SK-N-SH (cell line): ENCODE measurements around the gene USP14. TPM values are rescaled to one million over a fixed set of nuclear protein-coding genes. Genes with fewer than 3 reads are reported as not detected.

Experiments used
- CTCF ChIA-PET: fragments of 300-600, 350-600 bp; formaldehyde crosslinking; extraction: SDS; loops from one replicate; lab custom pipeline; 2021; lab: Yijun Ruan, JAX
- POLR2A ChIA-PET: fragments of 350-600 bp; sonication (Branson Sonifier 250); formaldehyde crosslinking; extraction: SDS; loops from one replicate; lab custom pipeline; 2020; ENCODE audit warnings: antibody characterized with exemption, inconsistent platforms; lab: Yijun Ruan, JAX
- DNase-seq: peaks from one replicate; pipeline ENCODE4 v3.0.0; 2012
- H2AFZ ChIP-seq: fragments of 200-600 bp; sonication (generic); 2 replicates; pipeline ENCODE4 v1.8.1; 2016; ENCODE audit warnings: antibody characterized with exemption, mild to moderate bottlenecking, low read depth
- H3F3A ChIP-seq: fragments of 200-600 bp; sonication (generic); replicated peaks from 2 replicates; pipeline ENCODE3; 2016; ENCODE audit warnings: antibody characterized with exemption, mild to moderate bottlenecking; ENCODE audit not compliant: insufficient read depth
- H3K27ac ChIP-seq, 2 experiments: fragments of 200-500 bp in 1 of 2; fragments of 200-600 bp in 1 of 2; sonication (Bioruptor generic) in 1 of 2; sonication (generic), shearing (Covaris generic) in 1 of 2; 2 replicates each; pipeline versions ENCODE4 v1.5.1 to v1.6.1; 2014 to 2016; ENCODE audit warnings: low read depth in 2 of 2, inconsistent platforms in 1 of 2, low read length in 1 of 2, mild to moderate bottlenecking in 1 of 2, mixed read lengths in 1 of 2
- H3K27me3 ChIP-seq: fragments of 200-600 bp; sonication (generic), shearing (Covaris generic); 2 replicates; pipeline ENCODE4 v1.6.1; 2016; ENCODE audit warnings: mixed run types; ENCODE audit not compliant: insufficient read depth
- H3K36me3 ChIP-seq, 2 experiments: fragments of 200-500 bp in 1 of 2; fragments of 200-600 bp in 1 of 2; sonication (Bioruptor generic) in 1 of 2; sonication (generic) in 1 of 2; replicated peaks in 1 of 2; 2 replicates each; pipeline versions ENCODE3 to v1.5.1; 2014 to 2016; ENCODE audit warnings: low read length in 1 of 2, mild to moderate bottlenecking in 1 of 2; ENCODE audit not compliant: insufficient read depth in 2 of 2, control insufficient read depth in 1 of 2
- H3K4me1 ChIP-seq, 2 experiments: fragments of 200-500 bp in 1 of 2; fragments of 200-600 bp in 1 of 2; sonication (Bioruptor generic) in 1 of 2; sonication (generic), shearing (Covaris generic) in 1 of 2; 2 replicates each; pipeline versions ENCODE4 v1.5.1 to v1.6.1; 2014 to 2016; ENCODE audit warnings: low read depth in 1 of 2, low read length in 1 of 2, mixed run types in 1 of 2; ENCODE audit not compliant: insufficient read depth in 2 of 2, control insufficient read depth in 1 of 2
- H3K4me2 ChIP-seq: fragments of 200-600 bp; sonication (generic), shearing (Covaris generic); 2 replicates; pipeline ENCODE4 v1.6.1; 2017; ENCODE audit warnings: mixed run types
- H3K4me3 ChIP-seq, 2 experiments: fragments of 200-500 bp in 1 of 2; fragments of 200-600 bp in 1 of 2; sonication (Bioruptor generic) in 1 of 2; sonication (generic), shearing (Covaris generic) in 1 of 2; 2 replicates each; pipeline versions ENCODE4 v1.5.1 to v1.8.1; 2014 to 2016; ENCODE audit warnings: low read depth in 2 of 2, inconsistent platforms in 1 of 2, low read length in 1 of 2, mild to moderate bottlenecking in 1 of 2, mixed read lengths in 1 of 2, moderate library complexity in 1 of 2
- H3K79me2 ChIP-seq: fragments of 200-600 bp; sonication (generic); 2 replicates; pipeline ENCODE4 v1.8.1; 2017; ENCODE audit warnings: mild to moderate bottlenecking; ENCODE audit not compliant: insufficient read depth
- H3K9ac ChIP-seq: fragments of 200-600 bp; sonication (generic); 2 replicates; pipeline ENCODE4 v1.6.1; 2017; ENCODE audit warnings: mixed run types
- H3K9me2 ChIP-seq: fragments of 200-600 bp; sonication (generic); 2 replicates; pipeline ENCODE4 v1.6.1; 2017; ENCODE audit warnings: mixed run types
- H3K9me3 ChIP-seq: fragments of 200-600 bp; sonication (generic); 2 replicates; pipeline ENCODE4 v1.6.1; 2017; ENCODE audit warnings: mixed run types, mild to moderate bottlenecking, moderate library complexity
- H4K20me1 ChIP-seq: fragments of 200-600 bp; sonication (generic); 2 replicates; pipeline ENCODE4 v1.6.1; 2017; ENCODE audit warnings: mild to moderate bottlenecking, mixed run types; ENCODE audit not compliant: insufficient read depth
- CHD2 ChIP-seq: fragments of 150-350 bp; IDR thresholded peaks from 2 replicates; pipeline ENCODE4 v1.6.1; 2018; ENCODE audit warnings: low read length; ENCODE audit not compliant: partially characterized antibody
- ELF1 ChIP-seq: IDR thresholded peaks from 2 replicates; pipeline ENCODE4 v1.4.0; 2012
- EZH2phosphoT487 ChIP-seq: fragments of 200-600 bp; sonication (generic); IDR thresholded peaks from 2 replicates; pipeline ENCODE4 v1.6.1; 2017; ENCODE audit warnings: low read depth, mixed run types, mild to moderate bottlenecking, antibody characterized with exemption, moderate library complexity, borderline replicate concordance
- FOSL2 ChIP-seq: IDR thresholded peaks from 2 replicates; pipeline ENCODE4 v1.4.0; 2012; ENCODE audit warnings: low read depth, mild to moderate bottlenecking, moderate library complexity, borderline replicate concordance
- FOXJ3 ChIP-seq: sonication (generic); formaldehyde crosslinking; IDR thresholded peaks from 2 replicates; pipeline ENCODE4 v1.5.1; 2020; ENCODE audit warnings: mild to moderate bottlenecking, missing genetic modification reagents
- FOXM1 ChIP-seq: IDR thresholded peaks from 2 replicates; pipeline ENCODE4 v1.4.0; 2012; ENCODE audit warnings: low read depth, mild to moderate bottlenecking
- GATA2 ChIP-seq: sonication (generic); formaldehyde crosslinking; IDR thresholded peaks from 2 replicates; pipeline ENCODE4 v1.5.0; 2020; ENCODE audit warnings: mild to moderate bottlenecking, missing genetic modification reagents
- RAD21 ChIP-seq: IDR thresholded peaks from 2 replicates; pipeline ENCODE4 v1.6.1; 2012; ENCODE audit warnings: mild to moderate bottlenecking, low read length
- RCOR1 ChIP-seq: fragments of 150-350 bp; IDR thresholded peaks from 2 replicates; pipeline ENCODE4 v1.6.1; 2017; ENCODE audit warnings: antibody characterized with exemption, low read length
- RXRA ChIP-seq: IDR thresholded peaks from 2 replicates; pipeline ENCODE4 v1.4.0; 2012; ENCODE audit warnings: low read depth, mild to moderate bottlenecking, borderline replicate concordance
- YY1 ChIP-seq: IDR thresholded peaks from 2 replicates; pipeline ENCODE4 v1.4.0; 2012; ENCODE audit warnings: low read depth, mild to moderate bottlenecking
- WGBS: methylation state at CpG from one replicate; pipeline ENCODE4 v1.1.6; 2017; ENCODE audit warnings: low lambda C conversion rate; 5-methylcytosine and 5-hydroxymethylcytosine counted together
- polyA plus RNA-seq, 3 experiments: library from polyadenylated mRNA; depleted of rRNA; stranded (reverse); fragments of >200 nt; gene quantifications; 2 replicates each; pipeline ENCODE4 v1.2.3, GENCODE V29; 2012
- TF ChIP-seq, protein P1 (sequence below): IDR thresholded peaks from 2 replicates; pipeline ENCODE4; 2012
- TF ChIP-seq, protein P2 (sequence below): fragments of 150-350 bp; IDR thresholded peaks from 2 replicates; pipeline ENCODE4 v1.6.1; 2017; ENCODE audit warnings: antibody characterized with exemption, low read length, low read depth, borderline replicate concordance
- TF ChIP-seq, protein P3 (sequence below): fragments of 150-350 bp; IDR thresholded peaks from 2 replicates; pipeline ENCODE4 v1.6.1; 2016; ENCODE audit warnings: mild to moderate bottlenecking, low read depth, low read length

The USP14 gene
- polyA plus RNA-seq, 1 of the 3 experiments (the other 2 are of a cell fraction), result 22.0 TPM

DNA sequence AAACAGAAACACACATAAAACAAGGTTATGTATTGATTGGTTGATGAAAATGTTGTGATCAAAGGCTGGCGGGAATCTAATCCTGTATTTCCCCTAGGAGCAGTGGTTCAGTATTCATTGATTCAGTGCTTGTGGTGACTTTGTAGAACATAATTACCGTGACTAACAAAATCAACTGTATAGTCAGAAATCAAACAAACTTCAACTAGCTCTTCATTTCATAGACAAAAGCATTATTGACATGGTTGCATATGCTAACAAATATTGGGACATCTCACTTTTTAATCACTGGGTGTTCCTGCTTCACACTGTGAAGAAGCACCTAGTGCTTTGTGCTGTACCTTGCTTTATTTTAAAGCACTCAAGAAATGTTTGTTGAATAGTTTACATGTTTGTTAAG lies 41.4 kb downstream of the USP14 start:
- Histone ChIP-seq H3K4me2 (no peak overlapping the region), H3K9me2 (no peaks in the 10 kb centered on the region), H4K20me1 (no peaks in the 10 kb centered on the region), H3F3A (no peaks in the 10 kb centered on the region), H3K9ac (no peak overlapping the region), H2AFZ (no peak overlapping the region), H3K4me3 (no peak overlapping the region), H3K36me3 (peaks cover 77 to 79% of the 10 kb centered on the region in 2 experiments), H3K27ac (no peak overlapping the region), H3K79me2 (peaks cover 10% of the 10 kb centered on the region), H3K4me1 (no peaks in the 10 kb centered on the region), H3K9me3 (no peaks in the 10 kb centered on the region), H3K27me3 (no peaks in the 10 kb centered on the region)
- TF ChIP-seq, protein P1, sequence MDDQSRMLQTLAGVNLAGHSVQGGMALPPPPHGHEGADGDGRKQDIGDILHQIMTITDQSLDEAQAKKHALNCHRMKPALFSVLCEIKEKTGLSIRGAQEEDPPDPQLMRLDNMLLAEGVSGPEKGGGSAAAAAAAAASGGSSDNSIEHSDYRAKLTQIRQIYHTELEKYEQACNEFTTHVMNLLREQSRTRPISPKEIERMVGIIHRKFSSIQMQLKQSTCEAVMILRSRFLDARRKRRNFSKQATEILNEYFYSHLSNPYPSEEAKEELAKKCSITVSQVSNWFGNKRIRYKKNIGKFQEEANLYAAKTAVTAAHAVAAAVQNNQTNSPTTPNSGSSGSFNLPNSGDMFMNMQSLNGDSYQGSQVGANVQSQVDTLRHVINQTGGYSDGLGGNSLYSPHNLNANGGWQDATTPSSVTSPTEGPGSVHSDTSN, result no peak
- TF ChIP-seq GATA2 (CRISPR knock-in tag), result no peak
- no peak for TF ChIP-seq FOXJ3
- TF ChIP-seq RXRA, result no peak
- no peak for TF ChIP-seq RAD21
- no peak for TF ChIP-seq FOSL2
- TF ChIP-seq CHD2, result no peak
- TF ChIP-seq, protein P2, sequence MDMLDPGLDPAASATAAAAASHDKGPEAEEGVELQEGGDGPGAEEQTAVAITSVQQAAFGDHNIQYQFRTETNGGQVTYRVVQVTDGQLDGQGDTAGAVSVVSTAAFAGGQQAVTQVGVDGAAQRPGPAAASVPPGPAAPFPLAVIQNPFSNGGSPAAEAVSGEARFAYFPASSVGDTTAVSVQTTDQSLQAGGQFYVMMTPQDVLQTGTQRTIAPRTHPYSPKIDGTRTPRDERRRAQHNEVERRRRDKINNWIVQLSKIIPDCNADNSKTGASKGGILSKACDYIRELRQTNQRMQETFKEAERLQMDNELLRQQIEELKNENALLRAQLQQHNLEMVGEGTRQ, result no peak
- ChIA-PET CTCF (interaction anchor here (1.6 kb wide), 1 partner anchor 12 kb away, joined by 5 read pairs; no protein-coding TSS in a partner anchor), POLR2A (no interaction called here)
- 88% methylated on average over 2 of the region's 2 CpGs for WGBS
- no peak for DNase-seq

DNA sequence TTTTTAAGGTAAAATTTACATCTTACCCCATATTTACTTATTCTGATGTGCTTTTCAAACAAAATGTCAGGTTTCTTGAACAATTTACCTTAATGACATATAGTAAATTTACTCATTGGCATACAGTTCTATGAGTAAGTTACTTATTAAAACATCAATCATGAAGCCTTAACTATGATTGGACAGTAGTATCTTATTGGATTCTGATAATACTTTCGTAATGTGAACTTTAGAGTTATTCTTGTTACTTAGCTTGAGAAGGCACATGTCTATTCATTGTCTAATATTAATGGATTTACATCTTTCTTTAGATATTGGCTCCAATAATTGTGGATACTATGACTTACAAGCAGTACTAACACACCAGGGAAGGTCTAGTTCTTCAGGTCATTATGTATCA lies 51.7 kb downstream of the USP14 start:
- no peak overlapping the region for H2AFZ ChIP-seq
- ChIA-PET CTCF (interaction anchor here (1.5 kb wide), 1 partner anchor 8 kb away, joined by 4 read pairs; no protein-coding TSS in a partner anchor), POLR2A (no interaction called here)
- no peak overlapping the region for H3K4me3 ChIP-seq
- no peaks in the 10 kb centered on the region for H3K9me3 ChIP-seq
- no peaks in the 10 kb centered on the region for H3K27me3 ChIP-seq
- no peak for DNase-seq
- H3K4me2 ChIP-seq, result no peak overlapping the region
- H3K36me3 ChIP-seq, result peaks cover 75 to 84% of the 10 kb centered on the region in 2 experiments
- peaks cover 19% of the 10 kb centered on the region for H3F3A ChIP-seq
- peaks cover 25% of the 10 kb centered on the region for H3K79me2 ChIP-seq
- H3K9me2 ChIP-seq, result no peaks in the 10 kb centered on the region
- no peak for TF ChIP-seq FOXM1
- TF ChIP-seq ELF1, result no peak
- no peak for TF ChIP-seq EZH2phosphoT487
- no peak for TF ChIP-seq RAD21
- TF ChIP-seq YY1, result no peak
- TF ChIP-seq, protein P3, sequence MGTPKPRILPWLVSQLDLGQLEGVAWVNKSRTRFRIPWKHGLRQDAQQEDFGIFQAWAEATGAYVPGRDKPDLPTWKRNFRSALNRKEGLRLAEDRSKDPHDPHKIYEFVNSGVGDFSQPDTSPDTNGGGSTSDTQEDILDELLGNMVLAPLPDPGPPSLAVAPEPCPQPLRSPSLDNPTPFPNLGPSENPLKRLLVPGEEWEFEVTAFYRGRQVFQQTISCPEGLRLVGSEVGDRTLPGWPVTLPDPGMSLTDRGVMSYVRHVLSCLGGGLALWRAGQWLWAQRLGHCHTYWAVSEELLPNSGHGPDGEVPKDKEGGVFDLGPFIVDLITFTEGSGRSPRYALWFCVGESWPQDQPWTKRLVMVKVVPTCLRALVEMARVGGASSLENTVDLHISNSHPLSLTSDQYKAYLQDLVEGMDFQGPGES, result no peak
- no peak for TF ChIP-seq RCOR1
- H3K9ac ChIP-seq, result no peak overlapping the region
- no peak overlapping the region for H3K27ac ChIP-seq
- H3K4me1 ChIP-seq, result no peaks in the 10 kb centered on the region
- no peaks in the 10 kb centered on the region for H4K20me1 ChIP-seq
- 31% methylated on average over 1 of the region's 1 CpG for WGBS
